HG03575 (cell line): ENCODE measurements around the gene LGR6.
"Not testable (repeated sequence)": the region's sequence is repeated elsewhere in the genome, so short reads cannot be mapped to it uniquely, and the experiment has no call there.

ENCODE experiments used
- ATAC-seq: cut with Tn5 transposase; IDR thresholded peaks from one replicate; pipeline ENCODE4 v1.9.1; 2021; ENCODE audit not compliant: unreplicated experiment, insufficient number of reproducible peaks, low FRiP score; ENCODE audit errors: extremely low read depth

Gene LGR6

DNA sequence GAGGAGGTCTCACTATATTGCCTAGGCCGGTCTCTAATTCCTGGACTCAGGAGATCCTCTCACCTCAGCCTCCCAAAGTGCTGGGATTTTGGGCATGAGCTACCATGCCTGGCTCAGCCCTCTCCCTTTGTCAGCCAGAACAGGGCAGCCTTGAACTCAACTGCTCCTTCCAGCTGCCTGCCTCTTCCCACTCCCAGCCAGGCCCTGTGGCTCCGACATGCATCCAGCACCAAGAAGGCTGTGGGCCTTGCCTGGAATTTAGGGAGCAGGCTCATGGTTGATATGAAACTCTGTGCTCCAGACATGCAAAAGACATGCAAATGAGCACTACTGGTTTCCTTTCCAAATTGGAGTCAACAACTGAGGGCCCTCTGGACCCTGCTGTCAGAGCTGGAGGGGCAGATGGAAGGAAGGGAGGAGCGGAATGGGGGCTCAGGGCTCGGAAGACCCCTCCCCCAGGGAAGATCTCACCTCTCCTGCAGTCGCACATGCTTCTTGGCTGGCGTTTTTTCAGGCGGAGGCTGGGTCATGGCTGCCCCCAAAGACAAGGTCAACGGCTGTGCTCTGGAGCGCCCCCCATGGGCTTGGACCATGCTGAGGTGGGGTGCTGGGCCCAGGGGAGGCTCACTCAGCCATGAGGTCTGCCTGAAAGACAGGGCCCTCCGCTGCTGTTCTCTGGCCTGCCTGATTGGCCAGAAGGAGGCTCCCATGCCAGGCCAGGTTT is 34.6 kb upstream of the LGR6 start:
- no peak for ATAC-seq

DNA sequence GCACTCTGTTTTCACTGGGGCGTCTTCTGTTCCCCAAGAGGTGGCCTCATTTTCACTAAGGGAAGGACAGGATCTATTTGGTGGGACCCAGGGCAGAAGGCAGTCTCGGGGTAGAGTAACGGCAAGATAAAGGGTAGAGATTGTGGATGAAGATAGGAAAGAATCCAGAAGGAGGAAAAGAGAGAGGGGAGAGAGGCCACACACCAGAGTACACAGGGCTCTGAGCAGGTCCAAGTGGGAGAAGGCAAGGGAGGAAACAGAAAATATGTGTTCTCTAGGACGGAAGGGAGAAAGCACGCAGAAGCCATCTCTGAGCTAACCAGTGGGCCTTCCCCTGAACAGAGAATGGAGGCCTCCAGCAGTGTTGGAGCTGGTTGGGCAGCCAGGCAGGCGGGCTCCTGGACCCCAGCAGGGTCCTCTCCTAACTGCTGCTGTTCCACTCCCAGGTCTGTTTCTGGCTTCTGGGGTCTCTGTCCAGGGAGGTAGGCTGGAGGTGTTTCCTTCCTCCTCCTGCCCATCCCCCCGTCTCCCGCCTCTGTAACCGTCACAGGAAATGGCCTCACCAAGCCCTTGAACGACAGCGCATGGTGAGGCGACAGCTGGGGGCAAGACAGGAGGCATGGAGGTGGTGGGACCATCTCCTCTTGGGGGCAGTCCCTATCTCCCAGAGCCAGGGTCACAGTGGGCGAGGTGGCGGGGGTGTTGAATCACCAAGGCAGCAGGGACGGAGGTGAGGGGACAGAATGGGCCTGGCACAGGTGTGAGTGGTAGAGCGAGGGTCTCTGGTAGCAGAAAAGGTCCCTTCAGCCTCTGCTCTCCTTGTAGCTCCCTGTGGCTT is 33.8 kb upstream of the LGR6 start:
- ATAC-seq, result no peak

DNA sequence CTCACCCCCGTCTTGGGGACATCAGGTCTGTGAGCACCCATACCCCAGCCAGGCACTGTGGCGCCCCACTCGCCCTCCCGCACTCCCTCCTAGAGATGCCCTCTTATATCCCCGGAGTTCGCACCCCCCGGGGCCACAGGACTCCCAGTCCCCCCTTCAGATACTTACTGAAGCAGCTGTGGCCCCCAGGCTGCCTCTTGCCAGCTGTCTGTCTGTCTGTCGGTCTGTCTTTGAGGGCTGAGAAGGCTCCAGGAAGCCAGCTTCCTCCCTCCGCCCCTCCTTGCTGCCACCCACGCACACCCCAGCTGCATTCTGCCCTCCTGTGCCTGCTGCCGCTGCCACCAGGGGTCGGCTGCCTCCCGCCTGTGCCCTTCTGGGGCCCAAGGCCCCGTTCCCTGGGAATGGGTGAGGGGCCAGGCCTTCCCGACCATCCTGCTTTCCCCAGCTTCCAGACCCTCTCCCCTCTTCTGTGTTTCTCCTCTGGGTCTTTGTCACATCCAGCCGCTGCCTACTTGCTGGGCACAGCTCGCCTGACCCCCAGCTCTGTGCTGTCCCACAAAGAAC is 33.1 kb upstream of the LGR6 start, which contains the start of gene PTPN7:
Gene PTPN7 (minus strand): TSS at position 226 of the 564 bp plus-strand sequence. CDS start 1,200 bp downstream, outside the sequence.
- ATAC-seq, result no peak

DNA sequence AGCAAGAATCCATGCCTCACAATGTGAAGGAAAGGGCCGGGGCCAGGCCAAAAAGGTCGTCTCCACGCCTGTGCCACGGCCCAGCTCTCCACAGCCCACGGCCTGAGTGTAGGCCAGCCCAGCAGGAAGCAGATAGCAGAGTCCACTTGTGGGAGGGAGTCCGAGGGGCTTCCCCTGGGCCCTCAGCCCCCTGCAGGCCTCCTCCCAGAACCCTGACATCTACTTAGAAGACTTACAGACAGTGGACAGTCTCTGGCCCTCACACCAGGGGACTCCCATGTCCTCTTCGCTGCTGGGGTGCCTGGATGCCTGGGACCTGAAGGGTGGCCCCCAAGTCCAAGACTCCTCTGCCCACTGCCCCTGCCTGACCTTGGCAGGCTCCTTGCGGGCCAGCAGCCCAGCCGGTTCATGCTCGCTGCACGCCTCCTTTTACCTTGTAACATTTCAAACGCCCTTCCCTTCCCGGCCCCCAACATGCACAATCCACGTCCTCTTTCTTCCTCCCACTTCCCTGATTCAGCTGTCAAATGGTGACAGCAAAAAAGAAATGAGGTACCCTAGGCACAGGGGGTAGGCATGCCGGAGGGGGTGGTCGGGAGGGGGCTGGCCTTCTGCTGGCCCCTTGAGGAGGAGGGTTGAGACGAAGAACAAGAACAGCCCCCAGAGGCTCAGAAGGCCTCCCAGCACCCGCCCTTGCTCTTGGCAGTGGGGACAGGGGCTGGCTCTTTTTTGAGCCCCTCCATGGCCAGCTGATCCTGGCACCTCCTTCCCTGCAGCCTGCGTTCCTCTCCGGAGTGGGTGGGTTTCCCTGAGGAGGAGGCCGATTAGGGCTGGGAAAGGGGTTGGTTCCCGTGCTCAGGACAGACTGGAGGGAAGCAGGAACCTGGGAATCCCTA is 32.2 kb upstream of the LGR6 start:
- ATAC-seq, result no peak

DNA sequence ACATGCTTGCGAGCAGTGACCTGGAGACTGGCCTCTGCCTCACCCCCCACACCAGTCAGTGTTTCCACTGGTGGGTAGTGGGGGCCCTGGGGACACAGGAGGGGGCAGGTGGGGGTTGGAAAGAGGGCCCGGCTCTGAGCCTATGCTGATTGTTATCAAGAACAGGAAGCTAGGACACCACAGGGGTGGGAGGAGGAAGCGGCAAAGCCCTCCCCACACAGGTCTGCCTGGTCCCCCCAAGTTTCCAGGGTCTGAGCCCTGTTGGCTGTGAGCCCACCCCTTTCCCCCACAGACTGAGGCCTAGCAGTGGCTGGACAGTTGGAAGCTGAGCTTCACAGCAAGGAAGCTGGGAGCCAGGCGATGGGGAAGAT is 31.6 kb upstream of the LGR6 start:
- ATAC-seq, result no peak

DNA sequence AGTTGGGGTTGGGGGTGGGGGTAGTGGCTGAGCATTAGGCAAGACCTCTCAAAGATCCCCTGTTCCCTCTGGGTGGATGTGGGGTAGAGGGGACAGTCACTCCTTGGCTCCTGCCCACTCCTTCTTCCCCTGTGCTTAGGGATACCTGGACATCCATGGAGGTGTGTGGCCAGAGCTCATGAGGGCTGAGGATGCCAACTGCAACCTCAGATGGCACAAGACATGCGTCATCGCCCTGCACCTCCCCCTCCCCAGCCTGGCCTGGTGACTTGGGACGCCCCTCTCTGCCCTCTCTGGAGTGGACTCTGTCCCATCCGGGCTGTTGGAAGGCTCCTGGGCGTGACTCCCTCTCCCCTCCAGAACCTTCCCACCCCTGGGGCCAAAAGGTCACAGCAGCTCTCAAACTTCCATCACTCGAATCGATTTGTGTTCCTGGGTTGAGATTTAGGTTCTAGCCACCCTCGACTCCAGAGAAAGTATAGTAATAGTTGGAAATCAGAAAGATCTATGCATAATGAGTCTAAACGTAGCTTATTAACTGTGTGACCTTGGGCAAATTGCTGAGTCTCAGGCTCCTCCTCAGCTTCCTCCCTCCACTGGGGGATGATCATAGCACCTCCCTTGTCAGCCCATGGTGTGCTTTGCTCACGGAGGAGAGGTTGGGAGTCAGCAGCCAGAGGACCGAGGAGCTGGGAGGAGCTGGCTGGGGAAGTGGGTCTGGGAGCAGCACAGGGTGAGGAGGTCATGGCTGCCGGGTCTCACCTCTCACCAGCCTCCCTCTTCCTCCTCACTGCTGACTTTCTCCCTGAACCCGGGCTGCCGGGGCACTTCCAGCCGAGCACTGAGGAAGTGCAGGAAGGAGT is 30.9 kb upstream of the LGR6 start:
- ATAC-seq, result no peak

DNA sequence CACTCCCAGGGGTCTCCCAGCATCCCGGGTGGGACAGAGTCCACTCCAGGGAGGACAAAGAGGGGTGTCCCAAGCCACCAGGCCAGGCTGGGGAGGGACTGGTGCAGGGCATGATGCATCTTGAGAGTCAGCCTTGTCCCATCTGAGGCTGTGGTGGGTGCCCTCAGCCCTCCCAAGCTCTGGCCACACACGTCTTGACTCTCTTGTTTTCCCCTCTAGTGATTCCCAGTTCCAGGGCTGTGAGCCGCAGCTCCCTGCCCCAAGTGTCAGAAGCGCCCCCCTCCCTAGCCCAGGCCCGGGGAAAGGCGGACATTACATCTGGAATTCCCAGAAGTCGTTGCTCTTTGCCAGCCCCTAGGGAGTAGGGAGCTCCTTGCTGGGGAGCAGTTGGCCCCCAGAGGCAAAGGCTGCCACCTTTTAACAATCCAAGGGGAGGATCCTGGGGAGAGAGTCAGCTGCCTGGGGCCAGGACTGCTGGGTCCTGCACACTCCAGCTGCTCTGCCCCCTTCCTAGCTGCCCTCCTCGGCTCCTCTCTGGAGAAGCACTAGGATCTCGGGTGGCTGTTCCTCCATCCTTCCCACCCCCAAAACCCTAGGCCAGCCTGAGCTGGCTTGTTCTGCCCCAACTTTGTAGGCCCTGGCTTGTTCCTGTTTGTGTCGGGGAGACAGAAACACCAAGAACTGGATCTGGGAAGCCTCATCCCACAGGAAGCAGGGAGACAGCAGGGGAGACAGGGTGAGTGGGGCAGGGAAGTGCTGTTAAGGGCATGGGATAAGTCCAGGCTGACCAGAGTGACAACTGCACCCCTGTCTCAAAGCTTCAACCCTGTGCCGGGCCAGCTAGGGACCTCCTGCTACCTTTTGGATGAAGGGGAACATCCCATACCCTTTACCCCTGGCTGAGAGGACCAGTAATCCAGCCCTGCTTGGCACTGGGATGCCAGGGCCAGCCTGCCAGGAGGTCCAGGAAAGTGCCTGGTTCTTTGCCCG is 30.0 kb upstream of the LGR6 start:
- no peak for ATAC-seq

DNA sequence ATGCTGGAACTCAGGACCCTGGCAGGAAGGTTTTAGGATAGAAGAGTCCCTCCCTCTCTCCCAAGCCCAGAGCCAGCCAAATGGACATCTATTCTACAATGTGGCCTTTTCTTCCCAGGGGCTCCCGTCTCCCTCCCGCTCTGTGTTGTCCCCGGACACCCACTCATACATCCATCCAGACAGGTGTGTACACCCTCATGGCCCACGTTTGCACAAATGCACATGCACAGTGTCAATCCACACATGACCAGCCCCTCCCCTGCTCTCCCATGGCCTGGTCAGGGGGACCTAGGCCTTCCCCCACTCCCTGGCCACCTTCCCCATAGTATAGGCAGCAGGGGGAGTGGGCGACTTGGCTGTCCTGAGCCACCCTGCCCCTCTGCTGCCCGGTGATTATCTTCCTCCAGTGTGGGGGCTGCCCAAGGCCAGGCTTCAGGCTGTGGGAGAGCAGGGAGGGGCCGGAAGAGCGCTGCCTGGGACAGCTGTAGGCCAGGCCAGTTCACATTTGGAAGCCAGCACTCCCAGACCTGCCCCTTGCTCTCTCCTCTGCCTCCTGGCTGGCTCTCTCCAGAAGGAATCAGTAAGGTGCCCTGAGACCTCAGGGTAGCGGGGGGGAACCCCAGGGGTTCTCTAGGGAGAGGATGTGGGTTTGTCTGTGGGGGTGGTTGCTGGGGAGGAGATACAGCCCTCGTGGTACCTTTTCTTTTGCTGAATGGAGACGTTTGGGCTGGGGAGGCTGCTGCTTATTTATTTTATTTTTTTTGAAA is 29.1 kb upstream of the LGR6 start:
- no peak for ATAC-seq

DNA sequence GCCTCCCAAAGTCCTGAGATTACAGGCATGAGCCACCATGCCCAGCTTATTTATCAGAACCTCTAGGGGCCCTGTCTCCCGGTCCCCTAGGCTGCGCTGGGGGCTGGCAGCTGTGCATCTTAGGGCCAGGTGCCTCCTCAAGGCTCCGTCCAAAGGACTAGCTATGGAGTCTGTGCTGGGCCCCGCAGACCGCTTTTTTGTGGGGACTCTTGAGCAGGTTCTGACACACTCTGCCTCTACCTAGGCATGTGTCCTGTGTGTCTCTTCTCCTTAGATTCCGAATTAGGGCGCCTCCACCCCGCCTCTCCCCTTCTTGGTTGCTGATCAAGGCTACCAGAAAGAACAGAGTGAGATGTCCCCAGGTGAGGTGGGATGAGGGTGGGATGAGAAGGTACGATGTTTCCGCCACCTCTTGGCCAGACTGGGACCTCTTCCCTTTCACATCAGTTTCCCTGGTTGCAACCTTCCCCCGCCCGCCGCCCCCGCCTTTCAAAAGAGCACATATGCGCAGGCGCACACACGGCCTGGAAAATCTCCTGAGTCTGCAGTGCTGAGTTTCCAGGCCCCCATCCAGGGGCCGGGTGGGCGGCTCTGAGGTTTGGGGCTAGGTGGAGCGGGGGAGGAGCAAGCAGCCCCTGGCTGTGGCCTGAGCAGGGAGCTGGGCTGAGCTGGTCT is 28.2 kb upstream of the LGR6 start:
- no peak for ATAC-seq

DNA sequence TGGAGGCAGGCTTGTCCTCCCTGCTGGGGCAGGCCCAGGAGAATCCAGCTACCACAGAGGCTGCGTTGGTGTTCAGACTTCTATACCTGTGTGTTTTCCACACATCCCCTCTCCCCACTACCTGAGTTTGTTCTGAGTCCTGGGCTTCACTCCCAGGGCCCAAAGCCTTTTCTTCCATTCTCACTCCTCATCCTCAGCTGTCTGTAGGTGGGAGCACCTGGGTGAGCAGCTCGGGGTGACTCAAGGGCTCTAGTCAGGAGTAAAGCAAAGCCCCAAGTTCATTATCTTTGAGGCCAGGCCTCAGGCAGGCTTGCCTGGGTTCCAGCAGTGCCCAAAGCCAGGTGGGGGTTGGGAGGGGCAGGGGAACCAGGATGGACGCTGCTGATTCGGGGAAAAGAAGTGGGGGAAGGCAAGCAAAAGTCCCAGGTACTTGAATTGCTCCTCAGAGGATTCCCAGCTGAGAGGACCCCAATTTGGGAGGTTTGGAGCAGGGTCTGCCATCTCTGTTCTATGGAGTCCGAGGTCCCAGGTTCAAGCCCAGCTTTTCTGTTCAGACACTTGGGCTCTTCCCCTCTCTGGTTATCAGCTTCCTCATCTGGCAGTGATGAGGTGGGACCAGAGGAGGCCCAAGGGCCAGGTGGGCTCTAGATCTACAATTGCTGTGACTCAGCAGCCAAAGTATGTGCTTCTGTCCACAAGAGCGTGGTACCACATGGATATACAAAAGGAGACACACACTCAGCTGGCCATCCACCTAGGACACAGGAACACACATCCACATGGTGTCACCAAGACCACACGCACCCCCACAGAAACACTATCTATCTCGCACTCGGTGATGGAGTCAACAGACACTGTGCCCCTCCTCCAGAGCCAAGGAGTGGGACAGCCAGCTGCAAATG is 27.4 kb upstream of the LGR6 start:
- ATAC-seq, result no peak

DNA sequence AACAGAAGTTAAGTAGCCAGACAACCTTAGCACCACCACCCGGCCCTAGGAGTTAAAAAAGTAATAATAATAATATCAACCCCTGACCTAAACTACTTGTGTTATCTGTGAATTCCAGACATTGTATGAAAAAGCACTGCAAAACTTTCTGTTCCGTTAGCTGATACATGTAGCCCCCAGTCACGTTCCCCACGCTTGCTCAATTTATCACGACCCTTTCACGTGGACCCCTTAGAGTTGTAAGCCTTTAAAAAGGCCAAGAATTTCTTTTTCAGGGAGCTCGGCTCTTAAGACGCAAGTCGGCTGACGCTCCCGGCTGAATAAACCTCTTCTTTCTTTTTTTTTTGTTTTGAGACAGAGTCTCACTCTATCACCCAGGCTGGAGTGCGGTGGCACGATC is 26.5 kb upstream of the LGR6 start:
- ATAC-seq, result not testable (repeated sequence)

DNA sequence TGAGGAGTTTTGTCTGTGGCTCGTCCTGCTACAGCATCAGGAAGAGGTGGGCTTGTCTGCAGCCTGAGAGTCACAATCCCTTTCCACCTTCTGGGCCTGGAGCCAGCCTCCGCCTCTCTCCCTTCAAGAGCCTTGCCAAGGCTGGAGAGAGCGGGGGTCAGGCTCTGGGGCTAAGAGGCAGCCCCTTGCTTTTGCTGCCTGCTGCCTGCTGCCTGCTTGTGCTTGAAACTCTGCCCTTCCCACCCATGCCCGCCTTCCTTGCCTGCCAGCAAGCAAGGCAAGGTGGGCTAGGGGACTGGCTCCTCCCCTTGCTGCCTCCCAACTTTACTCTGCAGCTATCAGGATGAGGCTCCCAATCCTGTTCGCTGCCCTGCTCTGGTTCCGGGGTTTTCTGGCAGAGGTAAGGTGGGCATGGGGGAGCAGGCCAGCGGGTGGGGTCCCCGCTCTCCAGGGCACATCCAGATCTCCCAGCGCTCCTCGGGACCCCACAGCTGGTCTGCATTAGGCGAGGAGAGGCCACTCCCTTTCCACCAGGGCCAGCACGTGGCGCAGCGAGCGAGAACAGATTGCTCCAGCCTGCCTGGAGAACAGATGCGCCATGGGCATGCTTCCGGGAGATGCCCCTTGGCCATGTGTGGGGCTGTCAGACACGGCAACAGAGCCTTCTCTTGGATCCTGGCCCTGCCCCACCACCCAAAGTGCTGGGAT is 25.7 kb upstream of the LGR6 start:
- ATAC-seq, result no peak

DNA sequence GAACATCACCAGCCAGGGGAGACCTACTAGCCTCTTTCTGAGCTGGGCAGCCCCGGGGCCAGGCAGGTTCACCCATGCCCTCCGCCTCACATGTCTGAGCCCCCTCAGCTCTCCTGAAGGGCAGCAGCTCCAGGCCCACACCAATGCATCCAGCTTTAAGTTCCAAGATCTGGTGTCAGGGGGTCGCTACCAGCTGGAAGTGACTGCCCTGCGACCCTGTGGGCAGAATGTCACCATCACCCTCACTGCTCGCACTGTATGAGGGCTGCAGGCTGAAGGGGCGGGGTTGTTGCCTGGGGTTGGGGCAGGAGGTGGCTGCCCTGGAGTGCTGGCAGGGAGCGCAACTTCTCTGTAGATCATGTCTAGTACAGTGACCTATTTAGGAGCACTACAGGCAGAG is 24.7 kb upstream of the LGR6 start:
- no peak for ATAC-seq

DNA sequence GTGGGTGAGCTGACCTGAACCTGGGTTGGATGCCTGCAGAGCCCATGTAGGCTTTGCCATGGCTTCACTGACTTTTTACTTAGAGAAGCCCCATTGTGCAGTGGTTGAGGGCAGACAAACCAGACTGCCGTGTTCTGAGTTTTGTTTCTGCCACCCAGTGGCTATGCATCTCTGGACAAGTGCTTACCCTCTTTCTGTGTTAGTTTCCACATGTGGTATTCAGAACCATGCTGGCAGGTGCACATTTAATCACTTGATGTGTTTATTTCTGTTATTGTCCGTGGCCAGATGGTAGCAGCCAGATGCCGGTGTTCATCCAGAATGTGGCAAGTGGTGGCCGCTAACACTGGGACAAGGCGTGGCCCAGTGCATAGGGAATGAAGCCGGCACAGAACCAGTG is 22.9 kb upstream of the LGR6 start:
- ATAC-seq, result no peak
